IMR-90 (cell line): ENCODE measurements around the gene HSPA1A. TPM values are rescaled to one million over a fixed set of nuclear protein-coding genes. Genes with fewer than 3 reads are reported as not detected.

Experiments
- ATAC-seq: fragments of 200-7000 bp; cut with Tn5 transposase; 2 replicates; pipeline ENCODE4 v1.9.1; 2020; ENCODE audit warnings: low read depth, mild to moderate bottlenecking, moderate library complexity
- BruUV-seq: library from RNA; stranded (reverse); fragments of 400-500 nt; replicated peaks from 2 replicates; lab custom pipeline; 2021; lab: Mats Ljungman, UMichigan
- CTCF ChIA-PET: fragments of 300-600 bp; formaldehyde crosslinking; extraction: SDS; loops from one replicate; lab custom pipeline; 2021; ENCODE audit warnings: antibody characterized with exemption; lab: Yijun Ruan, JAX
- POLR2A ChIA-PET: fragments of 300-600 bp; sonication (Branson Sonifier 250); formaldehyde crosslinking; loops from one replicate; lab custom pipeline; 2022; ENCODE audit warnings: antibody characterized with exemption; ENCODE audit not compliant: unreplicated experiment; lab: Charles Lee
- DNase-seq: peaks from one replicate; pipeline ENCODE4 v3.0.0; 2013
- H2AFZ ChIP-seq: replicated peaks from 2 replicates; pipeline ENCODE3; 2013; ENCODE audit warnings: low read length, mild to moderate bottlenecking; ENCODE audit not compliant: poor library complexity
- H2AK5ac ChIP-seq: 2 replicates; pipeline ENCODE4 v1.6.1; 2013; ENCODE audit warnings: low read depth, low read length, inconsistent platforms
- H2AK9ac ChIP-seq: replicated peaks from 2 replicates; pipeline ENCODE3; 2013; ENCODE audit warnings: mild to moderate bottlenecking, low read depth, low read length, moderate library complexity; ENCODE audit not compliant: poor library complexity
- H2BK120ac ChIP-seq: 2 replicates; pipeline ENCODE4 v1.6.1; 2013; ENCODE audit warnings: low read depth, low read length, inconsistent platforms
- H2BK15ac ChIP-seq: 3 replicates; pipeline ENCODE4 v1.6.1; 2013; ENCODE audit warnings: low read depth, low read length, inconsistent platforms
- H2BK20ac ChIP-seq: 2 replicates; pipeline ENCODE4 v1.6.1; 2013; ENCODE audit warnings: low read depth, mild to moderate bottlenecking, inconsistent platforms, low read length, moderate library complexity
- H2BK5ac ChIP-seq: 2 replicates; pipeline ENCODE4 v1.6.1; 2013; ENCODE audit warnings: mild to moderate bottlenecking, low read depth, low read length, inconsistent platforms; ENCODE audit not compliant: poor library complexity, severe bottlenecking
- H3K14ac ChIP-seq: replicated peaks from 2 replicates; pipeline ENCODE4 v1.6.1; 2013; ENCODE audit warnings: low read depth, low read length, inconsistent platforms
- H3K18ac ChIP-seq: 2 replicates; pipeline ENCODE4 v1.6.1; 2013; ENCODE audit warnings: low read depth, low read length, control low read depth
- H3K23ac ChIP-seq: 2 replicates; pipeline ENCODE4 v1.6.1; 2013; ENCODE audit warnings: low read depth, low read length, inconsistent platforms
- H3K27ac ChIP-seq: 2 replicates; pipeline ENCODE4 v1.5.1; 2013; ENCODE audit warnings: mild to moderate bottlenecking, control low read depth, low read length; ENCODE audit not compliant: insufficient read depth
- H3K27me3 ChIP-seq: 2 replicates; pipeline ENCODE4 v1.6.1; 2013; ENCODE audit warnings: low read length; ENCODE audit not compliant: control insufficient read depth, insufficient read depth
- H3K36me3 ChIP-seq: 2 replicates; pipeline ENCODE4 v1.6.1; 2013; ENCODE audit warnings: low read length, mixed read lengths; ENCODE audit not compliant: control insufficient read depth, insufficient read depth
- H3K4ac ChIP-seq: 2 replicates; pipeline ENCODE4 v1.6.1; 2013; ENCODE audit warnings: low read depth, low read length, inconsistent platforms
- H3K4me1 ChIP-seq: 2 replicates; pipeline ENCODE4 v1.6.1; 2013; ENCODE audit warnings: low read length, mixed read lengths; ENCODE audit not compliant: control insufficient read depth, insufficient read depth
- H3K4me2 ChIP-seq: 2 replicates; pipeline ENCODE4 v1.6.1; 2013; ENCODE audit warnings: low read depth, mild to moderate bottlenecking, control low read depth, low read length, moderate library complexity
- H3K4me3 ChIP-seq: 2 replicates; pipeline ENCODE4 v1.5.1; 2013; ENCODE audit warnings: low read depth, mild to moderate bottlenecking, control low read depth, low read length, moderate library complexity; ENCODE audit not compliant: insufficient read depth
- H3K56ac ChIP-seq: 2 replicates; pipeline ENCODE4 v1.6.1; 2013; ENCODE audit warnings: low read length, inconsistent platforms; ENCODE audit not compliant: insufficient read depth; ENCODE audit errors: extremely low read depth
- H3K79me1 ChIP-seq, 2 experiments: 2 replicates each; pipeline ENCODE4 v1.6.1; 2013; ENCODE audit warnings: low read length in 2 of 2, inconsistent platforms in 1 of 2, low read depth in 1 of 2
- H3K9ac ChIP-seq: 2 replicates; pipeline ENCODE4 v1.6.1; 2013; ENCODE audit warnings: low read depth, low read length, control low read depth
- H3K9me1 ChIP-seq: 2 replicates; pipeline ENCODE4 v1.6.1; 2013; ENCODE audit warnings: low read length, inconsistent platforms; ENCODE audit not compliant: insufficient read depth
- H3K9me3 ChIP-seq: 2 replicates; pipeline ENCODE4 v1.6.1; 2013; ENCODE audit warnings: low read length; ENCODE audit not compliant: control insufficient read depth, insufficient read depth
- H4K20me1 ChIP-seq: 2 replicates; pipeline ENCODE4 v1.6.1; 2013; ENCODE audit warnings: low read length, inconsistent platforms; ENCODE audit not compliant: insufficient read depth
- H4K5ac ChIP-seq: 2 replicates; pipeline ENCODE4 v1.6.1; 2013; ENCODE audit warnings: mild to moderate bottlenecking, low read depth, low read length, control low read depth
- H4K8ac ChIP-seq, 2 experiments: 2 replicates each; pipeline ENCODE4 v1.6.1; 2013; ENCODE audit warnings: low read depth in 2 of 2, low read length in 2 of 2, control low read depth in 1 of 2, inconsistent platforms in 1 of 2
- H4K91ac ChIP-seq: 2 replicates; pipeline ENCODE4 v1.6.1; 2013; ENCODE audit warnings: low read depth, low read length, inconsistent platforms; ENCODE audit not compliant: insufficient read depth
- BHLHE40 ChIP-seq: fragments of 150-350 bp; IDR thresholded peaks from 2 replicates; pipeline ENCODE4 v1.6.1; 2016; ENCODE audit warnings: mild to moderate bottlenecking, low read depth, low read length
- CEBPB ChIP-seq: IDR thresholded peaks from 2 replicates; pipeline ENCODE4 v1.6.1; 2012; ENCODE audit warnings: low read depth, low read length, improper control_type of control experiment
- CHD1 ChIP-seq: IDR thresholded peaks from 2 replicates; pipeline ENCODE4 v1.6.1; 2012; ENCODE audit warnings: low read depth, low read length, improper control_type of control experiment
- ELK1 ChIP-seq: fragments of 150-350 bp; IDR thresholded peaks from 2 replicates; pipeline ENCODE4 v1.6.1; 2016; ENCODE audit warnings: low read depth, mild to moderate bottlenecking, low read length, moderate library complexity, borderline replicate concordance
- FOS ChIP-seq: fragments of 150-350 bp; IDR thresholded peaks from 2 replicates; pipeline ENCODE4 v1.6.1; 2016; ENCODE audit warnings: low read depth, low read length
- MAFK ChIP-seq: IDR thresholded peaks from 2 replicates; pipeline ENCODE4 v1.6.1; 2012; ENCODE audit warnings: low read depth, low read length, improper control_type of control experiment
- MAZ ChIP-seq: IDR thresholded peaks from 2 replicates; pipeline ENCODE4 v1.6.1; 2012; ENCODE audit warnings: low read depth, mild to moderate bottlenecking, low read length, improper control_type of control experiment, moderate library complexity, borderline replicate concordance
- MXI1 ChIP-seq: IDR thresholded peaks from 2 replicates; pipeline ENCODE4 v1.6.1; 2012; ENCODE audit warnings: low read depth, mild to moderate bottlenecking, low read length, moderate library complexity, borderline replicate concordance
- POLR2A ChIP-seq: IDR thresholded peaks from 2 replicates; pipeline ENCODE4 v1.6.1; 2012; ENCODE audit warnings: mild to moderate bottlenecking, low read depth, low read length
- RAD21 ChIP-seq: IDR thresholded peaks from 2 replicates; pipeline ENCODE4 v1.6.1; 2012; ENCODE audit warnings: low read length, improper control_type of control experiment
- RCOR1 ChIP-seq: IDR thresholded peaks from 2 replicates; pipeline ENCODE4 v1.6.1; 2012; ENCODE audit warnings: mild to moderate bottlenecking, low read length, improper control_type of control experiment; ENCODE audit not compliant: insufficient replicate concordance
- USF2 ChIP-seq: fragments of 150-350 bp; IDR thresholded peaks from 2 replicates; pipeline ENCODE4 v1.6.1; 2017; ENCODE audit warnings: mild to moderate bottlenecking, antibody characterized with exemption, low read length, low read depth
- whole genome bisulfite sequencing, 2 experiments: methylation state at CpG; one replicate each; pipeline versions ENCODE4 v1.1.5 to v1.1.7; 2013; ENCODE audit warnings: missing lambda C conversion rate in 2 of 2; ENCODE audit not compliant: insufficient read length in 1 of 2; ENCODE audit errors: extremely low coverage in 2 of 2; 5-methylcytosine and 5-hydroxymethylcytosine counted together
- dilution Hi-C: fragments of 300-500 bp; cut with HindIII; formaldehyde crosslinking; loops from one replicate; pipeline ENCODE4 v1.14.3; 2018; ENCODE audit warnings: low sequenced_read_pairs; ENCODE audit not compliant: unreplicated experiment
- in situ Hi-C: fragments of 300-500 bp; cut with MboI; formaldehyde crosslinking; loops from 3 replicates; pipeline ENCODE4 v1.14.3; 2019; ENCODE audit warnings: low sequenced_read_pairs, inconsistent platforms, mixed read lengths
- intact Hi-C: fragments of 100-400 bp; cut with micrococcal nuclease; formaldehyde crosslinking; loops from 2 replicates; pipeline ENCODE4 v1.10.0; 2022
- polyA plus RNA-seq, 3 experiments: library from polyadenylated mRNA; depleted of rRNA; stranded (reverse); fragments of >200 nt; gene quantifications; 2 replicates each; pipeline ENCODE4 v1.2.3, GENCODE V29; 2012; ENCODE audit warnings: low replicate concordance in 1 of 3
- total RNA-seq: library from RNA; depleted of rRNA; stranded (reverse); fragments of >200 nt; gene quantifications from 2 replicates; pipeline ENCODE4 v1.2.3, GENCODE V29; 2012
- TF ChIP-seq, protein P1 (sequence below): conservative IDR thresholded peaks from 2 replicates; pipeline ENCODE4 v1.5.1; 2012; ENCODE audit warnings: mild to moderate bottlenecking, low read depth, low read length, improper control_type of control experiment

HSPA1A gene
- total and polyA plus RNA-seq, 2 of the 4 experiments (the other 2 are of a cell fraction) = 94.6 to 95.3 TPM

- POLR2A ChIA-PET = interaction anchor here (1.0 kb wide), 1 partner anchor 32 kb away, joined by 6 read pairs; the partner anchor contains the start of gene HSPA1B
- no TSS peak for BruUV-seq
- Histone ChIP-seq H3K27me3 (no peaks in the 10 kb centered on the region), H3K36me3 (peaks cover 15% of the 10 kb centered on the region), H2AK9ac (peak within 1 kb of the TSS; percentile 100), H2BK120ac (peak within 1 kb of the TSS; percentile 95), H4K8ac (peak within 1 kb of the TSS; percentile 81 to 94), H3K9me1 (0 out of 2 replicates have a peak, but pooled peaks cover 3% of the 10 kb centered on the region), H3K56ac (peak within 1 kb of the TSS; percentile 80), H2BK5ac (peak within 1 kb of the TSS; percentile 100), H2BK15ac (peak within 1 kb of the TSS; percentile 58; the same call in 1 of the 3 replicates), H4K20me1 (no peaks in the 10 kb centered on the region), H4K91ac (peak within 1 kb of the TSS; percentile 98), H2AK5ac (peak within 1 kb of the TSS; percentile 98), H2BK20ac (0 out of 2 replicates have a peak within 1 kb of the TSS, but pooled peaks have one; percentile 21), H2AFZ (peak within 1 kb of the TSS; percentile 100), H3K18ac (peak within 1 kb of the TSS; percentile 50), H3K9ac (peak within 1 kb of the TSS; percentile 93), H3K14ac (peak within 1 kb of the TSS; percentile 92), H4K5ac (peak within 1 kb of the TSS; percentile 79), H3K27ac (peak within 1 kb of the TSS; percentile 97), H3K4me3 (peak within 1 kb of the TSS; percentile 77), H3K4me2 (peak within 1 kb of the TSS; percentile 98), H3K79me1 (peaks cover 0 to 47% of the 10 kb centered on the region in 2 experiments), H3K4ac (peak within 1 kb of the TSS; percentile 98), H3K23ac (peak within 1 kb of the TSS; percentile 92), H3K9me3 (no peaks in the 10 kb centered on the region), H3K4me1 (no peaks in the 10 kb centered on the region; the same call in 1 of the 2 replicates)
- in situ Hi-C loops (no loop called here), intact Hi-C loops (loop anchor here (1.0 to 2.0 kb wide), 2 partner anchors 32 to 57 kb away; partner anchors contain the start of gene HSPA1B), dilution Hi-C loops (no loop called here)
- CTCF ChIA-PET = interaction anchor here (1.0 to 1.6 kb wide), 3 partner anchors 11 to 32 kb away, joined by 4 to 10 read pairs (median 4); partner anchors contain the start of genes HSPA1B and LSM2
- peak; percentile 84 for DNase-seq
- peak; percentile 96 for ATAC-seq
- 2% methylated on average over 49 of the region's 75 CpGs; no CpG with 5 or more reads in 1 of the 2 experiments for whole genome bisulfite sequencing, 2 experiments
- TF ChIP-seq POLR2A (peak; percentile 44; the same call in 1 of the 2 replicates), MAZ (no peak), RAD21 (peak; percentile 53), MAFK (no peak), FOS (no peak), USF2 (peak; percentile 69), ELK1 (no peak), RCOR1 (no peak), MXI1 (peak; percentile 98), CEBPB (no peak), BHLHE40 (0 out of 2 replicates have a peak, but pooled peaks have one; percentile 4), CHD1 (no peak)
- TF ChIP-seq, protein P1, sequence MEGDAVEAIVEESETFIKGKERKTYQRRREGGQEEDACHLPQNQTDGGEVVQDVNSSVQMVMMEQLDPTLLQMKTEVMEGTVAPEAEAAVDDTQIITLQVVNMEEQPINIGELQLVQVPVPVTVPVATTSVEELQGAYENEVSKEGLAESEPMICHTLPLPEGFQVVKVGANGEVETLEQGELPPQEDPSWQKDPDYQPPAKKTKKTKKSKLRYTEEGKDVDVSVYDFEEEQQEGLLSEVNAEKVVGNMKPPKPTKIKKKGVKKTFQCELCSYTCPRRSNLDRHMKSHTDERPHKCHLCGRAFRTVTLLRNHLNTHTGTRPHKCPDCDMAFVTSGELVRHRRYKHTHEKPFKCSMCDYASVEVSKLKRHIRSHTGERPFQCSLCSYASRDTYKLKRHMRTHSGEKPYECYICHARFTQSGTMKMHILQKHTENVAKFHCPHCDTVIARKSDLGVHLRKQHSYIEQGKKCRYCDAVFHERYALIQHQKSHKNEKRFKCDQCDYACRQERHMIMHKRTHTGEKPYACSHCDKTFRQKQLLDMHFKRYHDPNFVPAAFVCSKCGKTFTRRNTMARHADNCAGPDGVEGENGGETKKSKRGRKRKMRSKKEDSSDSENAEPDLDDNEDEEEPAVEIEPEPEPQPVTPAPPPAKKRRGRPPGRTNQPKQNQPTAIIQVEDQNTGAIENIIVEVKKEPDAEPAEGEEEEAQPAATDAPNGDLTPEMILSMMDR = peak; percentile 97
Observed at GRCh38 chr6:31795616-31796298, 19.6 kb upstream of the HSPA1A start, which contains the start of gene VARS1. Gene VARS1 (minus strand): TSS chr6:31795752. CDS start chr6:31795217, 535 bp downstream.
